ENCODE data around the gene MUC5AC. TPM values are rescaled to one million over a fixed set of nuclear protein-coding genes. Genes with fewer than 3 reads are reported as not detected.

The MUC5AC gene
- total RNA-seq, 2 experiments from 2014 or later, result not detected

- ATAC-seq (ENCODE audit: poor library complexity), result no peak
- DNase-seq, result peak in 1 of 14 experiments; percentile 5
- H3K4me3 Mint-ChIP-seq, result no peak within 1 kb of the TSS
- Histone ChIP-seq H3K9me3 (ENCODE audit: control insufficient read depth in 1 of 2, insufficient read depth in 1 of 2, low read length in 2 of 2) (no peaks in the 10 kb centered on the region), H3K36me3 (ENCODE audit: insufficient read depth, low read length) (no peaks in the 10 kb centered on the region), H3K27ac (ENCODE audit: low read depth in 1 of 2, low read length in 2 of 2) (no peak within 1 kb of the TSS), H3K4me3 (ENCODE audit: low read length) (no peak within 1 kb of the TSS), H3K27me3 (ENCODE audit: control insufficient read depth in 1 of 2, insufficient read depth in 2 of 2, low read length in 2 of 2) (peaks cover 5 to 8% of the 10 kb centered on the region in 2 experiments), H3K4me1 (ENCODE audit: insufficient read depth, low read length) (no peaks in the 10 kb centered on the region)
- intact Hi-C loops (cut with DNase I, micrococcal nuclease), result no loop called here
- peaks cover 9% of the 10 kb centered on the region for H3K27me3 Mint-ChIP-seq
- ChIA-PET POLR2A (no interaction called here), CTCF (no interaction called here)
- H3K36me3 Mint-ChIP-seq (ENCODE audit: low read depth), result no peaks in the 10 kb centered on the region
- no peak for TF ChIP-seq CTCF (IDR thresholded peaks at IDR 0.05)
- H3K9me3 Mint-ChIP-seq, result no peaks in the 10 kb centered on the region
- no peaks in the 10 kb centered on the region for H3K4me1 Mint-ChIP-seq (ENCODE audit: low read depth)
- no peak within 1 kb of the TSS for H3K27ac Mint-ChIP-seq
Measured at GRCh38 chr11:1222491-1223345, 65.0 kb downstream of the MUC5AC start, which contains the start of gene MUC5B. Gene MUC5B, plus strand, starts transcription at chr11:1223066. Its CDS starts 58 bp downstream, at chr11:1223124.

- intact Hi-C loops (cut with DNase I, micrococcal nuclease), result no loop called here
- no peak for TF ChIP-seq CTCF (IDR thresholded peaks at IDR 0.05)
- no peak for ATAC-seq (ENCODE audit: poor library complexity)
- DNase-seq, result no peak
- Mint-ChIP-seq H3K9me3 (no peaks in the 10 kb centered on the region), H3K27ac (no peak overlapping the region), H3K36me3 (ENCODE audit: low read depth) (no peaks in the 10 kb centered on the region), H3K4me1 (ENCODE audit: low read depth) (no peaks in the 10 kb centered on the region), H3K27me3 (peaks cover 4% of the 10 kb centered on the region), H3K4me3 (no peak overlapping the region)
- no peaks in the 10 kb centered on the region for H3K4me1 ChIP-seq (ENCODE audit: insufficient read depth, low read length)
- H3K4me3 ChIP-seq (ENCODE audit: low read length), result no peak overlapping the region
- peaks cover 5 to 8% of the 10 kb centered on the region in 2 experiments for H3K27me3 ChIP-seq (ENCODE audit: control insufficient read depth in 1 of 2, insufficient read depth in 2 of 2, low read length in 2 of 2)
- H3K9me3 ChIP-seq (ENCODE audit: control insufficient read depth in 1 of 2, insufficient read depth in 1 of 2, low read length in 2 of 2), result no peaks in the 10 kb centered on the region
- no peaks in the 10 kb centered on the region for H3K36me3 ChIP-seq (ENCODE audit: insufficient read depth, low read length)
- ChIA-PET POLR2A (no interaction called here), CTCF (no interaction called here)
- H3K27ac ChIP-seq (ENCODE audit: low read depth in 1 of 2, low read length in 2 of 2), result no peak overlapping the region
Measured at GRCh38 chr11:1223346-1224110, 65.8 kb downstream of the MUC5AC start.

- ATAC-seq (ENCODE audit: poor library complexity), result no peak
- Mint-ChIP-seq H3K9me3 (no peaks in the 10 kb centered on the region), H3K27me3 (peaks cover 4% of the 10 kb centered on the region), H3K27ac (no peak overlapping the region), H3K36me3 (ENCODE audit: low read depth) (no peaks in the 10 kb centered on the region), H3K4me1 (ENCODE audit: low read depth) (no peaks in the 10 kb centered on the region), H3K4me3 (no peak overlapping the region)
- intact Hi-C loops (cut with DNase I, micrococcal nuclease), result no loop called here
- peaks cover 5 to 8% of the 10 kb centered on the region in 2 experiments for H3K27me3 ChIP-seq (ENCODE audit: control insufficient read depth in 1 of 2, insufficient read depth in 2 of 2, low read length in 2 of 2)
- no peaks in the 10 kb centered on the region for H3K9me3 ChIP-seq (ENCODE audit: control insufficient read depth in 1 of 2, insufficient read depth in 1 of 2, low read length in 2 of 2)
- no peak for TF ChIP-seq CTCF (IDR thresholded peaks at IDR 0.05)
- CTCF ChIA-PET, result no interaction called here
- peak in 1 of 14 experiments; percentile 2 for DNase-seq
- H3K27ac ChIP-seq (ENCODE audit: low read depth in 1 of 2, low read length in 2 of 2), result no peak overlapping the region
- no peak overlapping the region for H3K4me3 ChIP-seq (ENCODE audit: low read length)
- no peaks in the 10 kb centered on the region for H3K36me3 ChIP-seq (ENCODE audit: insufficient read depth, low read length)
- H3K4me1 ChIP-seq (ENCODE audit: insufficient read depth, low read length), result no peaks in the 10 kb centered on the region
- POLR2A ChIA-PET, result no interaction called here
Measured at GRCh38 chr11:1224111-1224490, 66.3 kb downstream of the MUC5AC start.
